Subcutaneous adipose tissue (tissue), 4 donors: ENCODE data around the gene TBRG4. TPM values are rescaled to one million over a fixed set of nuclear protein-coding genes. Genes with fewer than 3 reads are reported as not detected.

Experiments
- CTCF ChIP-seq: fragments of 450-650 bp; IDR thresholded peaks from one replicate; pipeline ENCODE4 v1.5.1; 2016; ENCODE audit warnings: low read depth, mild to moderate bottlenecking, control low read depth, antibody characterized with exemption, moderate library complexity
- total RNA-seq, 4 donors: library from RNA; depleted of rRNA; stranded (reverse); fragments of >200 nt; gene quantifications; one replicate each; pipeline ENCODE4 v1.1.0, GENCODE V29; 2016

The TBRG4 gene
- total RNA-seq, 4 donors from 2014 or later, result 33.1 to 47.5 (median 37.7) TPM

- no peak for TF ChIP-seq CTCF
Measured at GRCh38 chr7:45156516-45157272, 45.2 kb upstream of the TBRG4 start.

- no peak for TF ChIP-seq CTCF
Measured at GRCh38 chr7:45155941-45156340, 44.4 kb upstream of the TBRG4 start.

- no peak for TF ChIP-seq CTCF
Measured at GRCh38 chr7:45155357-45155900, 43.9 kb upstream of the TBRG4 start.

- TF ChIP-seq CTCF, result no peak
Measured at GRCh38 chr7:45153233-45153632, 41.7 kb upstream of the TBRG4 start.

GRCh38 chr7:45151967-45152366 lies 40.5 kb upstream of the TBRG4 start:
- TF ChIP-seq CTCF, result no peak

- no peak for TF ChIP-seq CTCF
Measured at GRCh38 chr7:45151131-45151684, 39.7 kb upstream of the TBRG4 start.

- no peak for TF ChIP-seq CTCF
Measured at GRCh38 chr7:45150199-45150598, 38.7 kb upstream of the TBRG4 start.
